OCI-LY1 (cell line): ENCODE measurements around the gene TTC28.

ENCODE experiments used
- H2AFZ ChIP-seq: fragments of 200-600 bp; sonication (generic), shearing (Covaris generic); 2 replicates; pipeline ENCODE4 v1.6.0; 2014; ENCODE audit warnings: antibody characterized with exemption, mild to moderate bottlenecking, low read length
- H3F3A ChIP-seq: fragments of 200-600 bp; sonication (generic), shearing (Covaris generic); 2 replicates; pipeline ENCODE4 v1.6.0; 2014; ENCODE audit warnings: mild to moderate bottlenecking, antibody characterized with exemption, low read length, moderate library complexity; ENCODE audit not compliant: insufficient read depth
- H3K27ac ChIP-seq: fragments of 200-600 bp; sonication (generic); 2 replicates; pipeline ENCODE4 v1.5.1; 2014; ENCODE audit warnings: low read length, mixed run types, mild to moderate bottlenecking, low read depth; ENCODE audit not compliant: poor library complexity, severe bottlenecking
- H3K27me3 ChIP-seq: fragments of 200-600 bp; sonication (generic); 2 replicates; pipeline ENCODE4 v1.6.0; 2014; ENCODE audit warnings: antibody characterized with exemption, mild to moderate bottlenecking, low read length, moderate library complexity; ENCODE audit not compliant: insufficient read depth
- H3K36me3 ChIP-seq: fragments of 200-600 bp; sonication (generic); 2 replicates; pipeline ENCODE4 v1.6.1; 2014; ENCODE audit warnings: mild to moderate bottlenecking, antibody characterized with exemption, low read length, moderate library complexity, mixed read lengths; ENCODE audit not compliant: insufficient read depth
- H3K4me1 ChIP-seq: fragments of 200-600 bp; sonication (generic); 2 replicates; pipeline ENCODE4 v1.5.1; 2014; ENCODE audit warnings: mild to moderate bottlenecking, low read length, moderate library complexity; ENCODE audit not compliant: insufficient read depth, severe bottlenecking
- H3K4me2 ChIP-seq: fragments of 200-600 bp; sonication (generic), shearing (Covaris generic); 2 replicates; pipeline ENCODE4 v1.6.1; 2014; ENCODE audit warnings: low read length
- H3K4me3 ChIP-seq: fragments of 200-600 bp; sonication (generic); 2 replicates; pipeline ENCODE4 v1.5.1; 2014; ENCODE audit warnings: low read length, low read depth, mild to moderate bottlenecking, mixed read lengths; ENCODE audit not compliant: poor library complexity, severe bottlenecking
- H3K79me2 ChIP-seq: fragments of 200-600 bp; shearing (Covaris generic); 2 replicates; pipeline ENCODE4 v1.6.1; 2016; ENCODE audit warnings: mixed run types, low read length, mixed read lengths; ENCODE audit not compliant: insufficient read depth
- H3K9ac ChIP-seq: fragments of 200-600 bp; sonication (generic), shearing (Covaris generic); 2 replicates; pipeline ENCODE4 v1.6.1; 2014; ENCODE audit warnings: mild to moderate bottlenecking, low read length, mixed read lengths
- H3K9me2 ChIP-seq: fragments of 200-600 bp; sonication (generic), shearing (Covaris generic); 2 replicates; pipeline ENCODE4 v1.6.1; 2014; ENCODE audit warnings: low read depth, mild to moderate bottlenecking, low read length, mixed read lengths
- H3K9me3 ChIP-seq: fragments of 200-600 bp; shearing (Covaris generic); 2 replicates; pipeline ENCODE4 v1.6.1; 2014; ENCODE audit warnings: low read length, mixed read lengths
- H4K20me1 ChIP-seq: fragments of 200-600 bp; sonication (generic), shearing (Covaris generic); 2 replicates; pipeline ENCODE4 v1.6.0; 2016; ENCODE audit warnings: mild to moderate bottlenecking, low read length; ENCODE audit not compliant: insufficient read depth
- EZH2 ChIP-seq: fragments of 200-600 bp; sonication (generic), shearing (Covaris generic); IDR thresholded peaks from 2 replicates; pipeline ENCODE4 v1.8.0; 2017; ENCODE audit warnings: borderline replicate concordance, mixed run types, mild to moderate bottlenecking, antibody characterized with exemption, low read length, moderate library complexity, mixed read lengths
- TF ChIP-seq, protein P1 (sequence below): fragments of 200-600 bp; sonication (generic), shearing (Covaris generic); IDR thresholded peaks from 2 replicates; pipeline ENCODE4 v1.5.1; 2017; ENCODE audit warnings: mild to moderate bottlenecking, antibody characterized with exemption, low read length, moderate library complexity, mixed read lengths

TTC28 gene

DNA sequence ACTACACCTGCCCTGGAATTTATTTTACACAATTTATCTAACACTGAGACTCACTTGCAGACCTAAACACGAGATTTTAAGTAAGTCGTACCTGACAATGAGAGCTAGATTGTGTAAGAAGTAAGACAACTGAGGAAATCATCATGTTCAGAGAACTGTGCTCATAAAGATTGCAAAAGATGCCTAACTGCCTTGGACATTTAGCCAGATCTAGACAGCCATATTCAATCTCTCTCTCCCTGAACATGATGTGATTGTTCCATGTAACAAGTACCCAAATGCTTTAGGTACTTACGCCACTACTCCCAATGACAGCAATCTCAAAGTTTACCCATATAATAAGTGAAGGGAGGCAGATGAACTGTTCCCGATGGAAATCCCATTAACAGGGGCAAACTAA, 550.8 kb downstream of the TTC28 start:
- Histone ChIP-seq H3K9ac (no peak overlapping the region), H3K9me3 (no peaks in the 10 kb centered on the region), H3K27ac (no peak overlapping the region), H3K9me2 (no peaks in the 10 kb centered on the region), H3K4me1 (no peaks in the 10 kb centered on the region), H3K36me3 (no peaks in the 10 kb centered on the region), H4K20me1 (no peaks in the 10 kb centered on the region), H2AFZ (no peak overlapping the region), H3F3A (no peaks in the 10 kb centered on the region), H3K4me2 (no peak overlapping the region), H3K79me2 (no peaks in the 10 kb centered on the region), H3K4me3 (no peak overlapping the region), H3K27me3 (no peaks in the 10 kb centered on the region; the same call in 1 of the 2 replicates)
- TF ChIP-seq EZH2: no peak
- TF ChIP-seq, protein P1, sequence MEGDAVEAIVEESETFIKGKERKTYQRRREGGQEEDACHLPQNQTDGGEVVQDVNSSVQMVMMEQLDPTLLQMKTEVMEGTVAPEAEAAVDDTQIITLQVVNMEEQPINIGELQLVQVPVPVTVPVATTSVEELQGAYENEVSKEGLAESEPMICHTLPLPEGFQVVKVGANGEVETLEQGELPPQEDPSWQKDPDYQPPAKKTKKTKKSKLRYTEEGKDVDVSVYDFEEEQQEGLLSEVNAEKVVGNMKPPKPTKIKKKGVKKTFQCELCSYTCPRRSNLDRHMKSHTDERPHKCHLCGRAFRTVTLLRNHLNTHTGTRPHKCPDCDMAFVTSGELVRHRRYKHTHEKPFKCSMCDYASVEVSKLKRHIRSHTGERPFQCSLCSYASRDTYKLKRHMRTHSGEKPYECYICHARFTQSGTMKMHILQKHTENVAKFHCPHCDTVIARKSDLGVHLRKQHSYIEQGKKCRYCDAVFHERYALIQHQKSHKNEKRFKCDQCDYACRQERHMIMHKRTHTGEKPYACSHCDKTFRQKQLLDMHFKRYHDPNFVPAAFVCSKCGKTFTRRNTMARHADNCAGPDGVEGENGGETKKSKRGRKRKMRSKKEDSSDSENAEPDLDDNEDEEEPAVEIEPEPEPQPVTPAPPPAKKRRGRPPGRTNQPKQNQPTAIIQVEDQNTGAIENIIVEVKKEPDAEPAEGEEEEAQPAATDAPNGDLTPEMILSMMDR: no peak

DNA sequence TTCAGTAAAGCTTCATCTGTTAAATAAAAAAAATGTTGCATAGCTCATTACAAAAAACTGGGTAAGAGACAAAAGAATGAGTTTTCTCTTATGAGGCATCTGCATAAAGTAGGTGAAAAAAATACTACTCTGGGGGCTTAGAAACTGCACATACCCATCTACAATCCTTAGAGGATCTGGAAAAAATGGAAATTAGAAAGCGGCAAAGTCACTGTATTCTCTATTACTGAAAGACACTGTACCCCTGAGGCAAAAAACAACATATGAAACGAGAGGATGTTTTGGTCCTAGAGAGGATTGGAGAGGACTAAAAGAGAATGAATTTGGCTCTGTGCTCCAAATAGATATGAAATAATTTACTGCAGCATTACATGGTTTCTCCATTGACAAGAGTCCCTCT, 553.8 kb downstream of the TTC28 start:
- H3K36me3 ChIP-seq: no peaks in the 10 kb centered on the region
- no peaks in the 10 kb centered on the region for H3K9me2 ChIP-seq
- H3K9ac ChIP-seq: no peak overlapping the region
- no peak for TF ChIP-seq EZH2
- TF ChIP-seq, protein P1: no peak
- H4K20me1 ChIP-seq: no peaks in the 10 kb centered on the region
- H3K4me1 ChIP-seq: no peaks in the 10 kb centered on the region
- no peak overlapping the region for H3K27ac ChIP-seq
- H3K27me3 ChIP-seq: no peaks in the 10 kb centered on the region; the same call in 1 of the 2 replicates
- no peaks in the 10 kb centered on the region for H3K9me3 ChIP-seq
- H3K79me2 ChIP-seq: no peaks in the 10 kb centered on the region
- no peak overlapping the region for H2AFZ ChIP-seq
- no peak overlapping the region for H3K4me2 ChIP-seq
- H3K4me3 ChIP-seq: no peak overlapping the region
- no peaks in the 10 kb centered on the region for H3F3A ChIP-seq

DNA sequence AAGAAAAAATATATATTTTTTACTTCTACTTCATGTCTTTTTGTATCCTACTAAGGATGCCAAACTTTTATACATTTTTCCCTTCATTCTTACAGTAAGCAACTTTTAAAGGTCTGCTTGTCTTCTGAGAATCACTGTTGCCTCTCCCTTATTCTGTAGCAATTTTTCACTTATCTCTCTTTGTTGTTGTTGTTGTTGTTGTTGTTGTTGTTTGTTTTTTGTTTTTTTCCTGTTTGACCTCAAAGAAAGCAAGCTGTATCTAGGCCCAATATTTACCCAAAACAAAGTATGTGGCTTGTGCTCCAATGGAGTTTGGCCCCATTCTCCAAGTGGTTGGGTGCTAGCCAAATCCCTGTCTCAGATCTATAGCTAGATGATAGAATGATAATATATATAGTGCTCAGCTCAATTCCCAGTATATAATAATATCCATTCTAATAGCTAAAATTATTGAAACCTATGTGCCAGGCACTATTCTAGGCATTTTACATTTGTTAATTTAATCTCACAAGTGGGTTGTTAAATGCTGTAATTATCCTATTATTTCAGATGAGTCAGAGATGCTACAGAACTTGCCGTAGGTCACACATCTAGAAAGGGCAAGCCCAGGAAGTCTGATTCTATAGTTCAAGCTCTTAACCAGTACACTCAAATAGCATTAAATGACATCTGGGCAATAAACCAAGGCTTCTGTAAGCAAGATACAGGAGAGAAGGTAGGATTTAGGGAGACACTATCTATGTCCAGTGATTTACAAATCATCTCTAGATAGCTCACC, 555.5 kb downstream of the TTC28 start:
- Histone ChIP-seq H3K9me2 (no peaks in the 10 kb centered on the region), H3K79me2 (no peaks in the 10 kb centered on the region), H3K4me2 (no peak overlapping the region), H4K20me1 (no peaks in the 10 kb centered on the region), H3K4me1 (no peaks in the 10 kb centered on the region), H3K36me3 (no peaks in the 10 kb centered on the region), H3K9ac (no peak overlapping the region), H3F3A (no peaks in the 10 kb centered on the region), H3K4me3 (no peak overlapping the region), H3K27ac (no peak overlapping the region), H3K27me3 (no peaks in the 10 kb centered on the region; the same call in 1 of the 2 replicates), H2AFZ (no peak overlapping the region), H3K9me3 (no peaks in the 10 kb centered on the region)
- TF ChIP-seq, protein P1: no peak
- TF ChIP-seq EZH2: no peak
